OCI-LY1 (cell line): Measurements from ENCODE around the gene ATCAY.
A peak's percentile ranks its signal among the peaks of the same experiment; 100 is the strongest.

Experiments
- H2AFZ ChIP-seq: fragments of 200-600 bp; sonication (generic), shearing (Covaris generic); 2 replicates; pipeline ENCODE4 v1.6.0; 2014; ENCODE audit warnings: antibody characterized with exemption, mild to moderate bottlenecking, low read length
- H3F3A ChIP-seq: fragments of 200-600 bp; sonication (generic), shearing (Covaris generic); 2 replicates; pipeline ENCODE4 v1.6.0; 2014; ENCODE audit warnings: mild to moderate bottlenecking, antibody characterized with exemption, low read length, moderate library complexity; ENCODE audit not compliant: insufficient read depth
- H3K27ac ChIP-seq: fragments of 200-600 bp; sonication (generic); 2 replicates; pipeline ENCODE4 v1.5.1; 2014; ENCODE audit warnings: low read length, mixed run types, mild to moderate bottlenecking, low read depth; ENCODE audit not compliant: poor library complexity, severe bottlenecking
- H3K27me3 ChIP-seq: fragments of 200-600 bp; sonication (generic); 2 replicates; pipeline ENCODE4 v1.6.0; 2014; ENCODE audit warnings: antibody characterized with exemption, mild to moderate bottlenecking, low read length, moderate library complexity; ENCODE audit not compliant: insufficient read depth
- H3K36me3 ChIP-seq: fragments of 200-600 bp; sonication (generic); 2 replicates; pipeline ENCODE4 v1.6.1; 2014; ENCODE audit warnings: mild to moderate bottlenecking, antibody characterized with exemption, low read length, moderate library complexity, mixed read lengths; ENCODE audit not compliant: insufficient read depth
- H3K4me1 ChIP-seq: fragments of 200-600 bp; sonication (generic); 2 replicates; pipeline ENCODE4 v1.5.1; 2014; ENCODE audit warnings: mild to moderate bottlenecking, low read length, moderate library complexity; ENCODE audit not compliant: insufficient read depth, severe bottlenecking
- H3K4me2 ChIP-seq: fragments of 200-600 bp; sonication (generic), shearing (Covaris generic); 2 replicates; pipeline ENCODE4 v1.6.1; 2014; ENCODE audit warnings: low read length
- H3K4me3 ChIP-seq: fragments of 200-600 bp; sonication (generic); 2 replicates; pipeline ENCODE4 v1.5.1; 2014; ENCODE audit warnings: low read length, low read depth, mild to moderate bottlenecking, mixed read lengths; ENCODE audit not compliant: poor library complexity, severe bottlenecking
- H3K79me2 ChIP-seq: fragments of 200-600 bp; shearing (Covaris generic); 2 replicates; pipeline ENCODE4 v1.6.1; 2016; ENCODE audit warnings: mixed run types, low read length, mixed read lengths; ENCODE audit not compliant: insufficient read depth
- H3K9ac ChIP-seq: fragments of 200-600 bp; sonication (generic), shearing (Covaris generic); 2 replicates; pipeline ENCODE4 v1.6.1; 2014; ENCODE audit warnings: mild to moderate bottlenecking, low read length, mixed read lengths
- H3K9me2 ChIP-seq: fragments of 200-600 bp; sonication (generic), shearing (Covaris generic); 2 replicates; pipeline ENCODE4 v1.6.1; 2014; ENCODE audit warnings: low read depth, mild to moderate bottlenecking, low read length, mixed read lengths
- H3K9me3 ChIP-seq: fragments of 200-600 bp; shearing (Covaris generic); 2 replicates; pipeline ENCODE4 v1.6.1; 2014; ENCODE audit warnings: low read length, mixed read lengths
- H4K20me1 ChIP-seq: fragments of 200-600 bp; sonication (generic), shearing (Covaris generic); 2 replicates; pipeline ENCODE4 v1.6.0; 2016; ENCODE audit warnings: mild to moderate bottlenecking, low read length; ENCODE audit not compliant: insufficient read depth
- CTCF ChIP-seq: fragments of 200-600 bp; sonication (generic), shearing (Covaris generic); IDR thresholded peaks from 2 replicates; pipeline ENCODE4 v1.5.1; 2017; ENCODE audit warnings: mild to moderate bottlenecking, antibody characterized with exemption, low read length, moderate library complexity, mixed read lengths
- EZH2 ChIP-seq: fragments of 200-600 bp; sonication (generic), shearing (Covaris generic); IDR thresholded peaks from 2 replicates; pipeline ENCODE4 v1.8.0; 2017; ENCODE audit warnings: borderline replicate concordance, mixed run types, mild to moderate bottlenecking, antibody characterized with exemption, low read length, moderate library complexity, mixed read lengths

ATCAY gene

GRCh38 chr19:3852177-3852511 lies 28.3 kb upstream of the ATCAY start:
- no peaks in the 10 kb centered on the region for H3K9me2 ChIP-seq
- H4K20me1 ChIP-seq = no peaks in the 10 kb centered on the region

DNA sequence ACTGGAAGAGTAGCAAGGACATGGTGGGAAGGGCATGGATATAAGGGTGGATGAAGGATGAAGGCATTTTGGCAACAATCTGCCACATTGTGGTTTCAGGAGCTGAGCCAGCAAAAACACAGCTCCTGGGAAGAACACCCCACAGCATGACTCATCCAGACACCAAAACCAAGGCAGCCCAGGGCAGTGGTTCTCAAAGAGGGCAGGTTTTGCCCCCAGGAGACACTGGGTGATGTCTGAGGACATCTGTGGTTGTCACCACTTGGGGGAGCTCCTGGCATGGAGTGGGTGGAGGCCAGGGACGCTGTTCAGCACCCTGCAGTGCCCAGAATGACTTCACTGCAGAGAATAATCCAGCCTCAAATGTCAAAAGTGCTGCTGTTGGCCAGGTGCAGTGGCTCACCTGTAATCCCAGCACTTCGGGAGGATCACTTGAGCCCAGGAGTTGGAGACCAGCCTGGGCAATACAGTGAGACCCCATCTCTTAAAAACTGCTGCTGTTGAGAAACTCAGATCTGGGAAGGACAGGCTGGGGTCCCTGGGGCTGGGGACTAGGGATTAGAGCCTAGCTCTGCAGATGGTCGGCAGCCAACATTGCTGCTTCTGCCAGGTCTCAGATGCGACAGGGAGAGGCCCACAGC lies 27.8 kb upstream of the ATCAY start:
- Histone ChIP-seq H3K4me1 (no peaks in the 10 kb centered on the region), H3F3A (no peaks in the 10 kb centered on the region), H3K9me3 (peaks cover 10% of the 10 kb centered on the region; the same call in 1 of the 2 replicates)

More at GRCh38 chr19:3852177-3852511, 28.3 kb upstream of the ATCAY start:
- Histone ChIP-seq H3K4me1 (no peaks in the 10 kb centered on the region), H2AFZ (no peak overlapping the region), H3F3A (no peaks in the 10 kb centered on the region), H3K79me2 (no peaks in the 10 kb centered on the region), H3K27ac (no peak overlapping the region), H3K4me3 (no peak overlapping the region), H3K36me3 (no peaks in the 10 kb centered on the region; the same call in 1 of the 2 replicates), H3K27me3 (peaks cover 8% of the 10 kb centered on the region; the same call in 1 of the 2 replicates), H3K9ac (no peak overlapping the region), H3K9me3 (peaks cover 10% of the 10 kb centered on the region; the same call in 1 of the 2 replicates), H3K4me2 (no peak overlapping the region)
- TF ChIP-seq EZH2 (no peak), CTCF (no peak)

GRCh38 chr19:3855320-3855719 lies 25.2 kb upstream of the ATCAY start:
- Histone ChIP-seq H2AFZ (no peak overlapping the region), H4K20me1 (no peaks in the 10 kb centered on the region), H3K27ac (no peak overlapping the region), H3K4me3 (no peak overlapping the region), H3K36me3 (no peaks in the 10 kb centered on the region; the same call in 1 of the 2 replicates), H3K9me3 (peaks cover 10% of the 10 kb centered on the region; the same call in 1 of the 2 replicates), H3K9me2 (no peaks in the 10 kb centered on the region), H3K4me1 (no peaks in the 10 kb centered on the region), H3K79me2 (no peaks in the 10 kb centered on the region), H3K27me3 (peaks cover 8% of the 10 kb centered on the region; the same call in 1 of the 2 replicates), H3K9ac (no peak overlapping the region), H3K4me2 (no peak overlapping the region), H3F3A (no peaks in the 10 kb centered on the region)
- TF ChIP-seq CTCF (no peak), EZH2 (no peak)

More for the DNA sequence above, 27.8 kb upstream of the ATCAY start:
- H3K4me3 ChIP-seq = no peak overlapping the region
- TF ChIP-seq CTCF (peak; percentile 39; the same call in 1 of the 2 replicates), EZH2 (no peak)
- no peaks in the 10 kb centered on the region; the same call in 1 of the 2 replicates for H3K36me3 ChIP-seq
- no peaks in the 10 kb centered on the region for H4K20me1 ChIP-seq
- peaks cover 8% of the 10 kb centered on the region; the same call in 1 of the 2 replicates for H3K27me3 ChIP-seq
- H3K9ac ChIP-seq = no peak overlapping the region
- no peaks in the 10 kb centered on the region for H3K79me2 ChIP-seq
- H2AFZ ChIP-seq = no peak overlapping the region
- H3K4me2 ChIP-seq = no peak overlapping the region
- no peak overlapping the region for H3K27ac ChIP-seq
- no peaks in the 10 kb centered on the region for H3K9me2 ChIP-seq
